ENCODE measurements around the gene CCND1.

The CCND1 gene

DNA sequence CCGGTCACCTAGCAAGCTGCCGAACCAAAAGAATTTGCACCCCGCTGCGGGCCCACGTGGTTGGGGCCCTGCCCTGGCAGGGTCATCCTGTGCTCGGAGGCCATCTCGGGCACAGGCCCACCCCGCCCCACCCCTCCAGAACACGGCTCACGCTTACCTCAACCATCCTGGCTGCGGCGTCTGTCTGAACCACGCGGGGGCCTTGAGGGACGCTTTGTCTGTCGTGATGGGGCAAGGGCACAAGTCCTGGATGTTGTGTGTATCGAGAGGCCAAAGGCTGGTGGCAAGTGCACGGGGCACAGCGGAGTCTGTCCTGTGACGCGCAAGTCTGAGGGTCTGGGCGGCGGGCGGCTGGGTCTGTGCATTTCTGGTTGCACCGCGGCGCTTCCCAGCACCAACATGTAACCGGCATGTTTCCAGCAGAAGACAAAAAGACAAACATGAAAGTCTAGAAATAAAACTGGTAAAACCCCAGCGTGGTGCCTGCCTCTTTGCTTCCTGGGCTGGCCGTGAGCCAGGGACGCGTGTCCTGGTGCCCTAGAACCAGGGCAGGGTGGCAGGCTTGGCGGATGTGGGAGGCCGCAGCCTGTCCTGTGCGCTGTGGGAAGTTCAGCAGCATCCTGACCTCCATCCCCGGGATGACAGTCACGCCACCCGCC, 13.2 kb downstream of the CCND1 start:
- no peak for DNase-seq

DNA sequence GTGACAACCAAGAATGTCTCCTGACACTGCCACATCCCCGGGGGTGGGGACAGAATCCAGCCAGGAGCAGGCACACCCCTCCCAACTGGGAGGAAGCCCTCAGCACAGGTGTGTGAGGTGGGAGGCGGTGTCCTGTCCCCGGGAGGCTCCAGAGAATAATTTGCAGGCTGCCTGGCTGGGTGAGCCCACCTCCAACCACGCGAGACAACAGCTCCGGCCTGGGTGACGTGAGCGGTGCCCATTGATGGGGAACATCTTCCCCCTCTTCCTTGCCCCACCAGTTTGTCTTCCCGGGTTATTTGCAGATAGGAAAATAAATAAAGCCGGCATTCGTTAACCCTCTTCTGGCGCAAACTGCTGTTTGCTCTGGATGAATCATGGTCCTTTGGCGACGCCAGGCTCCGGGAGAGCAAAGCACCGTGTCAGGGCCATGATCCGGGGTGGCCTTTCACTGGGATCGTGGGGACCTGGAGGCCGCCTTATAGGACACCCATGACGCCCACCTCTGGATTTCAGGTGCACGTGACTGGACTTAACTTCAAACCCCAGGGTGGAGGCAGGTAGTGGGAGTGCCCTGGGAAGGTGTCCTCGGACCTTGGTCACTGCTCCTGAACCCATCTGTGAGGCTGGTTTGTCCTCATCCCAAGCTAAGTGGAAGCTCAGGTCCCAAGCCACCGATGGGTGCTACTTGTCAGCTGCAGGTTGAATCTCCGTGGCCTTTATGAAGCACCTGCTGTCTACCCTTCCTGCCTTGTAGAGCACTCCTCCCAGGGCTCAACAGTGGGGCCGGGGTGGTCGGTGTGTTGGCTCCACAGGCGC, 13.9 kb downstream of the CCND1 start:
- no peak for DNase-seq

DNA sequence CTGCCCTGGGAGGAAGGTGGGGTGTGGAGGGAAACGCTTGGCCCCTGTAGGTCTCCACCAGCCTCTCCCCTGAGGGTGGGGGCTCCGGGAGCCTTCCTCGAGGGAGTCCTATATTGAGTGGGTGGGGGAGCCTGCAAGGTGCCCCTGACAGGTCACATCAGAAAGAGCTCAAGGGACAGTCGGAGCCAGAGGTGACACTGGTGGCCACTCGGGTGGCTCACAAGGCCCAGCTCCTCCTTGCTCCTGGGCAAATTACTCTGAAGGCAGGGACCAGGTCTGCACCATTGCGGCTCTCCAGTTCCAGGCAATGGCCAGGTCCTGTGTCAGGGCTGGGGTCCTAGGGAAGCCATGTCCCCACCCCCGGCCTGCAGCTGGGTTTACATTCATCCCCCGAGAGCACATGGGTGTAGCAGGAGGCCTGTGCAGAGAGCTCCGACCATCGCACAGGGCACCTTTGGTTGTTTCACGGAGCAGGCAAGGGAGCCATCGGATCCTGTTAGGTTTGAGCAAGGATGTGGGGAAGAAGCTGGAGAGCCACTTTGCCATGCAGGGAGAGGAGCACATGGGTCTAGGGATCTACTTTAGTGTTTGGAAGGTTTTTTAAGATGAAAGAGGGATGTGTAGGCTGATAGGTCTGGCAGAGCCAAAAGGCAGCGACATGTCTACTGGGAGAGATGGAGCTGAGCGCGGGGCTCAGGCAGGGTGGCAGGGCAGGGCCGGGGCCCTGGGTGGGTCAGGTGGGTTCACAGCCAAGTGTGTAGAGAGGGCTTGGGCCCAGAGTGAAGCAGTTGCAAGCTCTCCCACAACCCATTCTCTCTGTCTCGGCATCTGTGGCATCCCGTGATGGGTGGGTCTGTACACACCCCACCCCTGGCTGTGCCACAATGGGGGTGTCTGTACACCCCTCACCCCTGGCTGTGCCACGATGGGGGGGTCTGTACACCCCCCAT, 14.8 kb downstream of the CCND1 start:
- DNase-seq, result no peak

- DNase-seq, result no peak
Measured at GRCh38 chr11:69656536-69657455, 15.8 kb downstream of the CCND1 start.

DNA sequence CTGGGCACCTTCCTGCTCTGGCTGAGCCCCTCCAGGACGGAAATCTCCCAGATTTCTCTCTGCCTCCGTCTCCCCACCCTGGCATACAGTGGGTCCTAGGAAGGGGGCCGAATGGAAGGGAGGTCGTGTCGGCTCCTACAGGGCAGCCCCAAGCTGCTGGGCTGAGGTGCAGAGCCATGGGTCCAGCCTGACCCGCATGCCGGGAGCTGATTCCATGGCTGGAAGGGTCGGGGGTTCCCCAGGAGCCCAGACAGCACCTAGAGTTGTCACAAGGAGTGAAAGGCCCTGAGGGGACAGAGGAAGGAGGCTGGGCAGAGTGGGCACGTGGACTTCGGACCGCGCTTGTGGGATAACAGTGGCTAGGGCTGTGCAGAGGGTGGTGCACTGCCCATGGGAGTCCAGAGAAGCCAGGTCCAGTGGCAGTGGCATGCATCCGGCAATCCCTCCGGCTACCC, 16.5 kb downstream of the CCND1 start:
- no peak for DNase-seq

DNA sequence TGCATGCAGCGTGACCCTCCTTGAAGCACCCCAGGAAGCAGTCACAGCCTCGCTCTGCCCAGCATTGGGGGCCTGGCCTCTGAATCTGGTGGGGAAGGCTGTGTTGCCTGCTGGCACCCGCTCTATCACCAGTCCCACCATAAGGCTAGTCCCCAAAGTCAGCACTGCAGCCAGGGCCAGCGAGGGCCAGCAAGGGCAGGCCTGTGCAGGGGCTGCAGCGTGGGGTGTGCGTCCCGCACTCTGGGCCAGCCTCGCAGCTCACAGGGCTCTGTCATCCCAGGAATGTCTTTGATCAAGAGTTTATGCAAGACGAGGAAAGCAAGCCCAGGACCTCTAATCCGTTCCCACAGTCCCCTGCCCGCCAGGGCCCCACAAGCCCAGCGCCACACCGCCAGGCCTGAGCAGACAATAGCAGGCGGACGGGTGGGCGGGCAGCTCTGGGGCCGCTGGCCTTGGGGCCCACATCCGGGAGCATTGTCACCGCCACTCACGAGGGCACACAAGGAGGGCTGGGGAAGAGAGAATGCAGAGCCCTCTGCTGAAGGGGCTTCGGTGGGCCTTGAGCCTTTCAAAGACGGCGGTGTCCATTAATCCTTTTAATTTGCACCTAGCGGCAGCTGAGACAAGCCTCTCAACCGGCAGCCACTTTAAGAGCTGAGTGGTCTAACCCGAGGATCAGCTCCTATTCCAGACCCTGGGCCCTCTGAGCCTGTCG, 17.1 kb downstream of the CCND1 start:
- DNase-seq, result no peak

- peak in 1 of 14 donors; percentile 28 for DNase-seq
Measured at GRCh38 chr11:69658626-69659450, 17.9 kb downstream of the CCND1 start.

DNA sequence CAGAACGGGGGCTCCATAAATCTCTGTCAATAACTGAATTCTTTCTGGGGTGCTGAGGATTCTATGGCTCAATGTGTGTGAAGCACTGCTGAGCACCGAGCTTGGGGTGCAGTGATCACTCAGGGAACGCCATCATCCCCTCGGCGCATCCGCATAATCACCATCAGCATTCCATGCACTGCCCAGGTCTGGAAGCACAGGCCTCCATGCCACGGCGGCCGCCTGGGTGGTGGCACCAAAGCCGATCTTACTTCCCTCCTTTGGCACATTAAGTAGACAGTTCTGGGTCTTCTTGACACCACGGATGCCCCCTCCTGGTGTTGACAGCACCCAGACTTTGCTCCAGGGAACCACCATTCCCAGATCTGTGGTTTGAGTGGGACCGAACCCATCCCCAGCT, 18.6 kb downstream of the CCND1 start:
- DNase-seq, result no peak

DNA sequence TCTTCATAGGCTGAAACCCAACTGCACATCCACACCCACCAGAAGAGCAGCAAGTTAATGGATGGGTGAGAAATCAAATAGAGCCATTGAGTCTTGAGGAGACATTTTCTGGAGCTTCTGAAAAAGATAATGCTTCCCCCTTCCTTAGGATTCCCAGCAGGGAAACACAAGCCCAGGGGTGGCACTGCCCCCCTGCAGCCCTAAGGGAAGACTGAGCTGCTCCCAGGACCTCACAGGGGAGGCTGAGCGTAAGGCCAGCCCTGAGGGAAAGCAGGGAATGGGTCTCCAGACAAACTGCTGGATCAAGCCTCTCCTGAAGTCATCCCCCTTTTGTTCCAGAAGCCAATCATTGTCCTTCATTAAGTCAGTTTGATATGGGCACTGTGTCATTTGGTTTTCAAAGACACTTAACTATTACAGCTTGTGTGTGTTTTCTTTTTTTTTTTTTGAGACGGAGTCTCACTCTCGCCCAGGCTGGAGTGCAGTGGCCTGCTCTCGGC, 19.1 kb downstream of the CCND1 start:
- no peak for DNase-seq

DNA sequence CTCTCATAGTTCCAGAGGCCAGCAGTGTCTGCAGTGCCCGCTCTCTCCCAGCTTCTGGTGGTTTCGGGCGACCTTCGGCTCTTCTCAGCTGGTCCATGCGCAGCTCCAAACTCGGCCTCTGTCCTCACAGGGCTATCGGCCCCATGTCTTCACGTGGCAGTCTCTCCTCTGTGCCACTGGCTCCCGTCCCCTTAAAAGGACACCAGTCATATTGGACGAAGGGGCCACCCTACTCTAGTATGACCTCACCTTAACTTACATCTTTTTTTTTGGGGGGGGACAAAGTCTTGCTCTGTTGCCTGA, 20.4 kb downstream of the CCND1 start:
- no peak for DNase-seq

- DNase-seq, result peak in 3 of 14 donors; percentile 9 to 69 (median 17)
Measured at GRCh38 chr11:69662021-69662698, 21.2 kb downstream of the CCND1 start.

- DNase-seq, result no peak
Measured at GRCh38 chr11:69662806-69663205, 21.9 kb downstream of the CCND1 start.

GRCh38 chr11:69663326-69663725, 22.4 kb downstream of the CCND1 start:
- no peak for DNase-seq

- DNase-seq, result no peak
Measured at GRCh38 chr11:69664103-69664775, 23.3 kb downstream of the CCND1 start.

DNA sequence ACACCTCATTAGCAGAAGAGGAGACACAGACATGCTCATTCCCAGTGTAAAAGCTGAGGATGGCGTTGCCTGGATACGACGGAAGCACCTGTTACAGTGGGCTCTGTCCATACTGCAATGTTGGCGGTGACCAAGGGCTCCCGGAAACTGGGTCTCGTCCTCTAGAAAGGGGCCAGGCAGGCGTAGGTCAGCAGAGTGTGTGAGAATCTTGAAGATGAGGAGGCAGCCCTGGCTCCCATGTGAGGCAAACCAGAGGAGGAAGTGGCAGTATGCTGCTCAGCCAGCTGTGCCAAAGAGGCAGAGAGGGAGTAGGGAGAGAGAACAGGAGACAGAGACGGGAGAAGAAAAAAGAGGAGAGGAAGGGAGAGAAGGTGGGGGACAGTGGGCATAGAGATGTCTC, 23.9 kb downstream of the CCND1 start:
- no peak for DNase-seq

DNA sequence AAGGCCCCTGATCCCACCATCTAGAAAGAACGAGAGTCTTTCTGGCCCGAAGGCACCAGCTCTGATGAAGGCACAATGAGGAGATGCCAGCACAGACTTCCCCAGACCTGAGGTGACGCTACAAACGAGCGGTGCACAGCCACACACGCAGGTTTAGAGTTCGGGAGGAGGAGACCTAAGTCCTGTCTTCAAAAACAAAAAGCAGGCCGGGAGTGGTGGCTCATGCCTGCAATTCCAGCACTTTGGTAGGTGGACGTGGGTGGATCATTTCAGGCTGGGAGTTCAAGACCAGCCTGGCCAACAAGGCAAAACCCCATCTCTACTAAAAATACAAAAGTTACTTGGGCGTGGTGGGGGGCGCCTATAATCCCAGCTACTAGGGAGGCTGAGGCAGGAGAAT, 24.7 kb downstream of the CCND1 start:
- DNase-seq, result no peak

GRCh38 chr11:69666261-69666660, 25.3 kb downstream of the CCND1 start:
- no peak for DNase-seq

- DNase-seq, result no peak
Measured at GRCh38 chr11:69666752-69667536, 26.0 kb downstream of the CCND1 start.

Data from C1 segment of cervical spinal cord (tissue), 14 donors.